ENCODE measurements around the gene WIPF2.

The WIPF2 gene

GRCh38 chr17:40241252-40241834, 22.2 kb downstream of the WIPF2 start:
- H3K4me3 ChIP-seq (replicated peaks; ENCODE audit: low read depth, low read length) = no peak overlapping the region
- TF ChIP-seq CTCF (IDR thresholded peaks at IDR 0.05; ENCODE audit: low read length, missing control alignments) = no peak
- no peak for DNase-seq (ENCODE audit: low read depth)

DNA sequence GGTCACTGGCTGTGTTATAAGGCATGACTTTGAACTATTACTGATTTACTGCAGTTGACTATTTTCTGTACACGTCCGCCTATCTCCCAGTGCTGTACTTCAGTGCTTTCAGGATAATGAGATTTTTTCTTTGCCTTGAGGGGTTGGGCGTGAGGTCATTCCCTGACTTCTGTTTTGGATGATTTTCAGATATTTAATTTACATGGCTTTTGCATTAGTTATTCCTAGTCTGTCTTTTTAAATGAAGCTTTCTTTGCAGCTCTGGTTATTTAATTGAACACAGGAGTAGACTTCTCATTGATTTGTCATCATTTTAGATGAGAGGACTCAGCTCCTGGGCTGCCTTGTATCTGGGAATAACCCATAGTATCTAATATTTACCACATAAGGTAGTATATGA, 23.7 kb downstream of the WIPF2 start:
- TF ChIP-seq CTCF (IDR thresholded peaks at IDR 0.05; ENCODE audit: low read length, missing control alignments) = no peak
- no peak overlapping the region for H3K4me3 ChIP-seq (replicated peaks; ENCODE audit: low read depth, low read length)
- DNase-seq (ENCODE audit: low read depth) = no peak

GRCh38 chr17:40243761-40244160, 24.7 kb downstream of the WIPF2 start:
- H3K4me3 ChIP-seq (replicated peaks; ENCODE audit: low read depth, low read length) = no peak overlapping the region
- no peak for TF ChIP-seq CTCF (IDR thresholded peaks at IDR 0.05; ENCODE audit: low read length, missing control alignments)
- no peak for DNase-seq (ENCODE audit: low read depth)

- DNase-seq (ENCODE audit: low read depth) = no peak
- TF ChIP-seq CTCF (IDR thresholded peaks at IDR 0.05; ENCODE audit: low read length, missing control alignments) = no peak
- H3K4me3 ChIP-seq (replicated peaks; ENCODE audit: low read depth, low read length) = no peak overlapping the region
These were observed 25.2 kb downstream of the WIPF2 start for GRCh38 chr17:40244255-40244654.

GRCh38 chr17:40247926-40248495, 28.9 kb downstream of the WIPF2 start:
- no peak overlapping the region for H3K4me3 ChIP-seq (replicated peaks; ENCODE audit: low read depth, low read length)
- TF ChIP-seq CTCF (IDR thresholded peaks at IDR 0.05; ENCODE audit: low read length, missing control alignments) = no peak
- peak; percentile 10 for DNase-seq (ENCODE audit: low read depth)

- no peak for TF ChIP-seq CTCF (IDR thresholded peaks at IDR 0.05; ENCODE audit: low read length, missing control alignments)
- DNase-seq (ENCODE audit: low read depth) = no peak
- H3K4me3 ChIP-seq (replicated peaks; ENCODE audit: low read depth, low read length) = no peak overlapping the region
These were observed 29.4 kb downstream of the WIPF2 start for GRCh38 chr17:40248507-40248906.

DNA sequence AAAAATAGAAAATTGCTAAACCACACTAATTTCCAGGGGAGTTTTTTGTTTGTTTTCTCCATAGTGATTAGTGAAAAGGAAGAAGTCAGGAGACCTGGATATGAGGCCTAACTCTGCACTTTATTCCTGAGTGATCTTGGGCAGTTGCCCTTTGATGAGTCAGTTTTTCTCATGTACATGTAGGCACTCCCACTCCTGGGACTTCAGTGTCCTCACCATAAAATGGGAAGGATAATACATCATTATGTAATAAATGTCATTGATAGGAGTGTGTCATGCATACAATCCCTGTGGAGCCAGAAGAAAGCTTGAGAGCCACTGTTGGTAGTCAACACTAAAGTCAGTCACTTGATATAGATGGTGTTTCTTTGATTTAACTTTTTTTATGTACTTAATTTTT, 32.5 kb downstream of the WIPF2 start:
- H3K4me3 ChIP-seq (replicated peaks; ENCODE audit: low read depth, low read length) = no peak overlapping the region
- DNase-seq (ENCODE audit: low read depth) = peak; percentile 88
- TF ChIP-seq CTCF (IDR thresholded peaks at IDR 0.05; ENCODE audit: low read length, missing control alignments) = no peak
